Choroid plexus epithelial cell (primary cell): ENCODE data around the gene KIRREL3.

ENCODE experiments used
- DNase-seq: peaks from one replicate; pipeline ENCODE4 v3.0.0-alpha.2; 2010; ENCODE audit warnings: low read depth
- H3K4me3 ChIP-seq: 2 replicates; pipeline ENCODE4 v1.5.1; 2011; ENCODE audit warnings: low read depth, mild to moderate bottlenecking, control low read depth, low read length, moderate library complexity
- CTCF ChIP-seq: conservative IDR thresholded peaks from 2 replicates; pipeline ENCODE4 v1.5.1; 2011; ENCODE audit warnings: low read depth, mild to moderate bottlenecking, control low read depth, inconsistent platforms, low read length, moderate library complexity

KIRREL3 gene

GRCh38 chr11:126840201-126840886 is 160.2 kb downstream of the KIRREL3 start:
- no peak overlapping the region for H3K4me3 ChIP-seq
- DNase-seq, result no peak
- TF ChIP-seq CTCF, result no peak

GRCh38 chr11:126839496-126839895 is 161.1 kb downstream of the KIRREL3 start:
- H3K4me3 ChIP-seq, result no peak overlapping the region
- no peak for DNase-seq
- TF ChIP-seq CTCF, result no peak

- H3K4me3 ChIP-seq, result no peak overlapping the region
- no peak for DNase-seq
- no peak for TF ChIP-seq CTCF
Observed at GRCh38 chr11:126838779-126839178, 161.8 kb downstream of the KIRREL3 start.

- no peak for TF ChIP-seq CTCF
- DNase-seq, result no peak
- H3K4me3 ChIP-seq, result no peak overlapping the region
Observed at GRCh38 chr11:126837581-126837980, 163.0 kb downstream of the KIRREL3 start.

- TF ChIP-seq CTCF, result no peak
- no peak for DNase-seq
Observed at GRCh38 chr11:126834573-126834972, 166.0 kb downstream of the KIRREL3 start.

GRCh38 chr11:126834149-126834548 is 166.4 kb downstream of the KIRREL3 start:
- DNase-seq, result no peak
- no peak for TF ChIP-seq CTCF

More at GRCh38 chr11:126834573-126834972, 166.0 kb downstream of the KIRREL3 start:
- no peak overlapping the region for H3K4me3 ChIP-seq

GRCh38 chr11:126833065-126833464 is 167.5 kb downstream of the KIRREL3 start:
- TF ChIP-seq CTCF, result no peak
- H3K4me3 ChIP-seq, result no peak overlapping the region
- no peak for DNase-seq

More at GRCh38 chr11:126834149-126834548, 166.4 kb downstream of the KIRREL3 start:
- no peak overlapping the region for H3K4me3 ChIP-seq
